ENCODE measurements around the gene MAML3. TPM values are rescaled to one million over a fixed set of nuclear protein-coding genes. Genes with fewer than 3 reads are reported as not detected.

The MAML3 gene
- total RNA-seq, 1 donor = 0.72 TPM

DNA sequence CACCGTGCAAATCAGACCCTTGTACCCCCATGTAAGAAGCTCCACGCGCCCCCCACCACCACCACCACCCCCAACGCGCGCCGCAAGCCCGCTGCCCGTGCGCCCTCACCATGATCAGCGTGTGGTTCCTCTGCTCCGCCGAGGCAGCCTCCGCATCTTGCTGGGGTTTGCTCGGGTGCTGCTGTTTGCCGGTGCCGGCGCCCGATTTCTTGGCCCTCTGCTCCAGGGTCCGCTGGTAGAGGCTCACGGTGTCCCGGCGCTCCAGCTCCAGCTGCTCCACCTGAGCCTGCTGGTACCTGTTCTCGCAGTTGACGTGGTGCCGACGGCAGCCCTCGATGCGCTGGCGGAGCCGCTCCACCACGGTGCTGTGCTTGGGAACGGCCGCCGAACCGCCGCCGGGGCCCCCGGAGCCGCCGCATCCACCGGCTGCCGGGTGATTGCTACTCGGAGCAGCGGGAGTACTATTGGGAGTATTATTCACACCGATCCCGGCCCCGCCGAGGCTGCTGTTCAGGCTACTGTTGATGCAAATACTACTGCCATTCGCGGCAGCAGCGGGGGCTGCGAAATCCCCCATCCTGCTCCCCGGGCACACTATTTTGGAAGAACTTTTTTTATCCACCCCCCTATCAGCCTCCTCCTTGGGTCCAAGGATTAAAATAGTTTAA lies 1.1 kb downstream of the MAML3 start:
- peak; percentile 80 for DNase-seq (ENCODE audit: insufficient read length, low spot score, missing footprints)
- peak overlapping the region; percentile 80 for H3K4me3 ChIP-seq (ENCODE audit: insufficient read depth, low read length)
- peak overlapping the region; percentile 98 for H3K4me2 ChIP-seq (ENCODE audit: insufficient read depth, low read length)
- no peak overlapping the region for H3K27ac ChIP-seq (ENCODE audit: low read depth, low read length)
- peaks cover 10% of the 10 kb centered on the region for H3K4me1 ChIP-seq (ENCODE audit: insufficient read depth, low read length)
- no peaks in the 10 kb centered on the region for H3K79me2 ChIP-seq (ENCODE audit: insufficient read depth, low read length)
- H4K20me1 ChIP-seq (ENCODE audit: insufficient read depth, low read length) = no peaks in the 10 kb centered on the region
- H3K36me3 ChIP-seq (ENCODE audit: insufficient read depth, low read length) = no peaks in the 10 kb centered on the region
- no peaks in the 10 kb centered on the region for H3K9me3 ChIP-seq (ENCODE audit: low read depth, low read length)
- peaks cover 14% of the 10 kb centered on the region for H3K27me3 ChIP-seq (ENCODE audit: insufficient read depth, low read length)
- peak overlapping the region; percentile 87 for H2AFZ ChIP-seq (ENCODE audit: low read length)
- no peak for TF ChIP-seq CTCF (IDR thresholded peaks at IDR 0.05; ENCODE audit: extremely low read depth, low read depth, low read length)

GRCh38 chr4:140152013-140152703 lies 1.8 kb downstream of the MAML3 start:
- H3K4me3 ChIP-seq (ENCODE audit: insufficient read depth, low read length) = peak overlapping the region; percentile 80
- H3K27ac ChIP-seq (ENCODE audit: low read depth, low read length) = no peak overlapping the region
- DNase-seq (ENCODE audit: insufficient read length, low spot score, missing footprints) = peak; percentile 86
- H3K9me3 ChIP-seq (ENCODE audit: low read depth, low read length) = no peaks in the 10 kb centered on the region
- peaks cover 10% of the 10 kb centered on the region for H3K4me1 ChIP-seq (ENCODE audit: insufficient read depth, low read length)
- TF ChIP-seq CTCF (IDR thresholded peaks at IDR 0.05; ENCODE audit: extremely low read depth, low read depth, low read length) = peak; percentile 5
- no peaks in the 10 kb centered on the region for H4K20me1 ChIP-seq (ENCODE audit: insufficient read depth, low read length)
- H2AFZ ChIP-seq (ENCODE audit: low read length) = peak overlapping the region; percentile 87
- no peaks in the 10 kb centered on the region for H3K79me2 ChIP-seq (ENCODE audit: insufficient read depth, low read length)
- H3K27me3 ChIP-seq (ENCODE audit: insufficient read depth, low read length) = peaks cover 14% of the 10 kb centered on the region
- H3K4me2 ChIP-seq (ENCODE audit: insufficient read depth, low read length) = peak overlapping the region; percentile 98
- no peaks in the 10 kb centered on the region for H3K36me3 ChIP-seq (ENCODE audit: insufficient read depth, low read length)

DNA sequence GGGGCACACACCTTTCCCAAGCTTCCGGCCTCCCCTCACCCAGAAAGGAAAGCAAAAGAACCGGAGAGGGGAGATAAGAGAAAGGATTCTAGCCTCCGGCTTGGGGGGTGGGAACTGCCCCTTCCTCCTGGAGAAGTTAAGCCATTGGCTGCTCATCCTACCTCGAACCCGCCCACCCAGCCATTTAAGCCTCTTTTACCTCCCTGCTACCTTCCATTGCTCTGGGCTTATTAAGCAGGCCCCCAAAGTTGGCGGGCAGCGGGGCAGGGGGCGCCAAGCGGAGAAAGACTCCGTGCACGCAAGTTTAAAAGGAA lies 2.3 kb downstream of the MAML3 start:
- no peaks in the 10 kb centered on the region for H3K36me3 ChIP-seq (ENCODE audit: insufficient read depth, low read length)
- H3K4me3 ChIP-seq (ENCODE audit: insufficient read depth, low read length) = peak overlapping the region; percentile 80
- peak overlapping the region; percentile 98 for H3K4me2 ChIP-seq (ENCODE audit: insufficient read depth, low read length)
- H3K79me2 ChIP-seq (ENCODE audit: insufficient read depth, low read length) = no peaks in the 10 kb centered on the region
- peaks cover 14% of the 10 kb centered on the region for H3K27me3 ChIP-seq (ENCODE audit: insufficient read depth, low read length)
- H4K20me1 ChIP-seq (ENCODE audit: insufficient read depth, low read length) = no peaks in the 10 kb centered on the region
- H3K4me1 ChIP-seq (ENCODE audit: insufficient read depth, low read length) = peaks cover 10% of the 10 kb centered on the region
- no peak for TF ChIP-seq CTCF (IDR thresholded peaks at IDR 0.05; ENCODE audit: extremely low read depth, low read depth, low read length)
- no peak overlapping the region for H3K27ac ChIP-seq (ENCODE audit: low read depth, low read length)
- peak; percentile 93 for DNase-seq (ENCODE audit: insufficient read length, low spot score, missing footprints)
- peak overlapping the region; percentile 58 for H2AFZ ChIP-seq (ENCODE audit: low read length)
- no peaks in the 10 kb centered on the region for H3K9me3 ChIP-seq (ENCODE audit: low read depth, low read length)

- no peak for TF ChIP-seq CTCF (IDR thresholded peaks at IDR 0.05; ENCODE audit: extremely low read depth, low read depth, low read length)
These were observed 2.9 kb downstream of the MAML3 start for GRCh38 chr4:140150886-140151698.

More at GRCh38 chr4:140150886-140151698, 2.9 kb downstream of the MAML3 start:
- H3K79me2 ChIP-seq (ENCODE audit: insufficient read depth, low read length) = no peaks in the 10 kb centered on the region
- H3K36me3 ChIP-seq (ENCODE audit: insufficient read depth, low read length) = no peaks in the 10 kb centered on the region
- peak overlapping the region; percentile 47 for H3K27ac ChIP-seq (ENCODE audit: low read depth, low read length)
- H2AFZ ChIP-seq (ENCODE audit: low read length) = peak overlapping the region; percentile 97
- peak; percentile 94 for DNase-seq (ENCODE audit: insufficient read length, low spot score, missing footprints)
- peak overlapping the region; percentile 80 for H3K4me3 ChIP-seq (ENCODE audit: insufficient read depth, low read length)
- H3K27me3 ChIP-seq (ENCODE audit: insufficient read depth, low read length) = peaks cover 14% of the 10 kb centered on the region
- no peaks in the 10 kb centered on the region for H4K20me1 ChIP-seq (ENCODE audit: insufficient read depth, low read length)
- peak overlapping the region; percentile 98 for H3K4me2 ChIP-seq (ENCODE audit: insufficient read depth, low read length)
- peaks cover 10% of the 10 kb centered on the region for H3K4me1 ChIP-seq (ENCODE audit: insufficient read depth, low read length)
- H3K9me3 ChIP-seq (ENCODE audit: low read depth, low read length) = no peaks in the 10 kb centered on the region

Measured in osteoblast (primary cell).